Measurements from ENCODE around the gene PTPRK. TPM values are rescaled to one million over a fixed set of nuclear protein-coding genes. Genes with fewer than 3 reads are reported as not detected.

PTPRK gene
- total and polyA plus RNA-seq, 2 of the 8 experiments (the other 6 are each of a cell fraction or from before 2014, with no cell fraction given) = 11.4 to 47.3 TPM

DNA sequence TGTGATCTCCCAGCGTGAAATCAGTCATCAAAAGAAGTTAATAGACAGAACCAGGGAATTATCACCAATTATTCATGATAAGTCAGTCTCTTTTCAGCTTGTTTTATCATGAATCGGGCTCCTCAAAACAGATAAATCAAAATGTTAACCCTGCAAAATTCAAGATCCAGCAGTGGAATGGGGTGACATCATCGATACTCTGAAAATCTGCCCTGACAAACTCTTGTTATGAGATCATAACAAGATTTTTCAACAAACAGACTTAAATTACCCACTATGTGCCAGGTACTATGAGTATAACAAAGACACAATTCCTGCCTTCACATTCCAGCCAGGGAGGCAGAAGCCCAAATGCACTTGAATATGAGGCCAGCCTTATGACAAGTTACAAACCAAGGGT is 64.4 kb downstream of the PTPRK start:
- POLR2A ChIA-PET (ENCODE audit: partially characterized antibody) = no interaction called here
- Histone ChIP-seq H4K20me1 (replicated peaks in 1 of 2; ENCODE audit: control insufficient read depth in 1 of 2, insufficient read depth in 2 of 2, low read length in 2 of 2) (no peaks in the 10 kb centered on the region), H4K5ac (ENCODE audit: insufficient read length, low read depth, low read length) (no peak overlapping the region), H2AK5ac (ENCODE audit: low read depth, low read length) (no peak overlapping the region), H2AFZ (ENCODE audit: low read length) (no peak overlapping the region), H3K4ac (replicated peaks; ENCODE audit: insufficient read length, low read depth, low read length) (no peak overlapping the region), H3K9me3 (ENCODE audit: insufficient read depth in 2 of 2, low read depth in 1 of 2, low read length in 1 of 2) (no peaks in the 10 kb centered on the region), H2BK120ac (replicated peaks; ENCODE audit: low read depth, low read length) (no peak overlapping the region), H3K79me1 (ENCODE audit: low read depth, low read length) (peaks cover 2% of the 10 kb centered on the region; the same call in 1 of the 2 replicates), H2BK15ac (ENCODE audit: low read length) (no peak overlapping the region), H2BK12ac (ENCODE audit: low read depth, low read length) (no peak overlapping the region), H4K8ac (ENCODE audit: extremely low read depth, insufficient read depth, low read length) (no peak overlapping the region), H3K27me3 (replicated peaks in 1 of 4; ENCODE audit: control insufficient read depth in 3 of 4, extremely low read depth in 1 of 4, insufficient read depth in 3 of 4, low read length in 3 of 4) (no peaks in the 10 kb centered on the region), H3K27ac (ENCODE audit: low read depth, low read length) (no peak overlapping the region), H3K23ac (ENCODE audit: insufficient read length) (no peak overlapping the region), H2BK5ac (ENCODE audit: low read depth, low read length) (no peak overlapping the region), H3K23me2 (ENCODE audit: low read depth, low read length) (no peaks in the 10 kb centered on the region), H3K4me1 (replicated peaks in 1 of 4; ENCODE audit: control insufficient read depth in 3 of 4, insufficient read depth in 4 of 4, low read length in 3 of 4) (no peaks in the 10 kb centered on the region), H3K14ac (ENCODE audit: insufficient read length) (no peak overlapping the region), H3K4me3 (ENCODE audit: extremely low read depth in 1 of 4, insufficient read depth in 2 of 4, low read depth in 3 of 4, low read length in 4 of 4) (no peak overlapping the region), H3K79me2 (ENCODE audit: control insufficient read depth in 1 of 2, insufficient read depth in 2 of 2, low read length in 2 of 2) (peaks cover 0 to 42% of the 10 kb centered on the region in 2 experiments; a peak in 2 of 4 replicates), H3K56ac (replicated peaks; ENCODE audit: insufficient read length, low read depth, low read length) (no peak overlapping the region), H3K18ac (ENCODE audit: extremely low read depth, low read length) (no peak overlapping the region), H2BK20ac (ENCODE audit: low read length) (no peak overlapping the region), H3K4me2 (ENCODE audit: insufficient read depth in 1 of 2, low read depth in 2 of 2, low read length in 2 of 2) (no peak overlapping the region), H4K91ac (replicated peaks; ENCODE audit: insufficient read length, low read length) (no peak overlapping the region), H3K9ac (replicated peaks in 1 of 4; ENCODE audit: extremely low read depth in 1 of 4, low read depth in 3 of 4, low read length in 3 of 4) (no peak overlapping the region), H3K36me3 (ENCODE audit: control insufficient read depth in 2 of 4, insufficient read depth in 4 of 4, low read length in 3 of 4) (no peaks in the 10 kb centered on the region)
- TF ChIP-seq RBBP5 (IDR thresholded peaks at IDR 0.05; ENCODE audit: borderline replicate concordance, low read depth, low read length) = no peak
- 0 out of 2 replicates have a peak, but pooled peaks have one; percentile 19 for TF ChIP-seq TEAD4 (IDR thresholded peaks at IDR 0.05; ENCODE audit: low read depth, low read length)
- 88% methylated on average over 3 of the region's 3 CpGs; no CpG with 5 or more reads in 1 of the 2 experiments for WGBS, 2 experiments (ENCODE audit: extremely low coverage in 1 of 2, insufficient coverage in 1 of 2, insufficient read length in 1 of 2, insufficient replicate concordance in 2 of 2, low coverage in 1 of 2, low lambda C conversion rate in 2 of 2, missing lambda C conversion rate in 1 of 2)
- FAIRE-seq (no peak), DNase-seq (ENCODE audit: low read depth in 1 of 2, low spot score in 2 of 2) (no peak)
- CTCF ChIA-PET (ENCODE audit: partially characterized antibody) = interaction anchor here (0.9 kb wide), 1 partner anchor 61 kb away, joined by 3 read pairs; no protein-coding TSS in a partner anchor
